Measurements from ENCODE around the gene FSIP1. TPM values are rescaled to one million over a fixed set of nuclear protein-coding genes. Genes with fewer than 3 reads are reported as not detected.

Gene FSIP1
- total RNA-seq, 3 donors from 2014 or later = 4.1 to 12.1 (median 5.1) TPM

DNA sequence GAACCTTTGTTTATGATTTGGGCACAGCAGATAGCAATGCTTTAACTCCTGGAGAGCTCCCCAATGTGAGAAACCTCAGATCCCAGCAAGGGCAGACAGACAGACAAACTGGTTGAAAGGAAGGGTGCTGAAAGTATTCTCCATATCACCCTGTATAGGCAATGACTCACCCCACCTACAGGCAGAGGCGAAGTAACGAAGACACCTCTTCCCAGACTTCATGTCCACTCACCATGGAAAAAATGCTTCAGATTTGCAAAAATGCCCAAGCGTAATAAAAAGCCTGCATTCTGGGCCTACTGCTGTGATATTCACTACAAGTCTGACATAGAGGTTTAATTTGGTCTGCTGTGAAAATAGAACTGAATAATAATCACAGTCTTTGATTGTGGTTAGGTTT lies 151.3 kb downstream of the FSIP1 start:
- H3K4me3 ChIP-seq = no peak overlapping the region
- TF ChIP-seq, protein P1, sequence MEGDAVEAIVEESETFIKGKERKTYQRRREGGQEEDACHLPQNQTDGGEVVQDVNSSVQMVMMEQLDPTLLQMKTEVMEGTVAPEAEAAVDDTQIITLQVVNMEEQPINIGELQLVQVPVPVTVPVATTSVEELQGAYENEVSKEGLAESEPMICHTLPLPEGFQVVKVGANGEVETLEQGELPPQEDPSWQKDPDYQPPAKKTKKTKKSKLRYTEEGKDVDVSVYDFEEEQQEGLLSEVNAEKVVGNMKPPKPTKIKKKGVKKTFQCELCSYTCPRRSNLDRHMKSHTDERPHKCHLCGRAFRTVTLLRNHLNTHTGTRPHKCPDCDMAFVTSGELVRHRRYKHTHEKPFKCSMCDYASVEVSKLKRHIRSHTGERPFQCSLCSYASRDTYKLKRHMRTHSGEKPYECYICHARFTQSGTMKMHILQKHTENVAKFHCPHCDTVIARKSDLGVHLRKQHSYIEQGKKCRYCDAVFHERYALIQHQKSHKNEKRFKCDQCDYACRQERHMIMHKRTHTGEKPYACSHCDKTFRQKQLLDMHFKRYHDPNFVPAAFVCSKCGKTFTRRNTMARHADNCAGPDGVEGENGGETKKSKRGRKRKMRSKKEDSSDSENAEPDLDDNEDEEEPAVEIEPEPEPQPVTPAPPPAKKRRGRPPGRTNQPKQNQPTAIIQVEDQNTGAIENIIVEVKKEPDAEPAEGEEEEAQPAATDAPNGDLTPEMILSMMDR (IDR thresholded peaks at IDR 0.05) = no peak
- DNase-seq = no peak
- H3K9me3 ChIP-seq = no peaks in the 10 kb centered on the region
- no peaks in the 10 kb centered on the region for H3K36me3 ChIP-seq (ENCODE audit: low read depth)
- intact Hi-C loops (cut with DNase I, micrococcal nuclease) = no loop called here
- peaks cover 29% of the 10 kb centered on the region for H3K4me1 ChIP-seq (ENCODE audit: low read depth)
- ATAC-seq = no peak

DNA sequence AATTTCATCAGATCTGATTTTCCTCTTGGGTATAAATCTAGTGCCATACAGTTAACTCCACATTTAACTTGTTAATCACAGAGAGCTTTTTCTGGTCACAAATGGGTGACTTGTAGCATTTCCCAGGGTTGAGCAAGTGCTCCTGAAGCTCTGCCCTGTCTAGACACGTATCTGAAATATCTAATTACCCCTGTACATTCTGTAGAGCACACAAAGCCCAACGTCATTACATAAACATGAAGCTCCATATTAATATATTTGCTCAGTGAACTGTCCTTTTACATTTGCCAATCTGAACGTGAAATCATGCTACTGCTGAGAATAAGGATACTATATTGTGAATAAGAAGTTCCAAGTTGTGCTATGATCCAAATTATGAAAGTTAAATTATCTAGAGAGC lies 152.7 kb downstream of the FSIP1 start:
- no peak for DNase-seq
- Histone ChIP-seq H3K36me3 (ENCODE audit: low read depth) (no peaks in the 10 kb centered on the region), H3K4me1 (ENCODE audit: low read depth) (peaks cover 42% of the 10 kb centered on the region), H3K4me3 (no peak overlapping the region), H3K9me3 (no peaks in the 10 kb centered on the region)
- intact Hi-C loops (cut with DNase I, micrococcal nuclease) = no loop called here
- TF ChIP-seq, protein P1 (IDR thresholded peaks at IDR 0.05) = no peak
- ATAC-seq = peak; percentile 26

DNA sequence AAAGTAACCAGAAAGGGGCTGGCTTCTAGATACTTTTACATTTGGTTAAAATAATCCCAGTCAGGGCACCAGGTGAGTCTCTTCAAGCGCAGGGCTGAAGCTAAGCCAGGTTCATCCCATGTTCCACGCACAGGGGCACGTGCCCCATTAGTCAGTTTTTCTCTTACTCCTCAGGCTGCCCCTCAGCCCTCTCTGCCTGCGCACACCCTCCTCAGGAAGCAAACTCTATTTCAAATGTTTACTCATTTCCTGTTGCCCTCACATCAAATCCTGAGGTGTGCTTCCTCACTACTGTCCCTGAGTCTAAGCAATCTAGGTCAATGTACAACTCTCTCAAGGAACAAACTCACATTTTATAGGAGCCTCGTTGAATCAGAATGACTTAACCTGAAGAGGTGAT lies 153.3 kb downstream of the FSIP1 start:
- Histone ChIP-seq H3K4me3 (no peak overlapping the region), H3K36me3 (ENCODE audit: low read depth) (no peaks in the 10 kb centered on the region), H3K9me3 (no peaks in the 10 kb centered on the region), H3K4me1 (ENCODE audit: low read depth) (peaks cover 46% of the 10 kb centered on the region)
- peak; percentile 87 for ATAC-seq
- intact Hi-C loops (cut with DNase I, micrococcal nuclease) = no loop called here
- TF ChIP-seq, protein P1 (IDR thresholded peaks at IDR 0.05) = no peak
- peak; percentile 68 to 74 (median 71) for DNase-seq

DNA sequence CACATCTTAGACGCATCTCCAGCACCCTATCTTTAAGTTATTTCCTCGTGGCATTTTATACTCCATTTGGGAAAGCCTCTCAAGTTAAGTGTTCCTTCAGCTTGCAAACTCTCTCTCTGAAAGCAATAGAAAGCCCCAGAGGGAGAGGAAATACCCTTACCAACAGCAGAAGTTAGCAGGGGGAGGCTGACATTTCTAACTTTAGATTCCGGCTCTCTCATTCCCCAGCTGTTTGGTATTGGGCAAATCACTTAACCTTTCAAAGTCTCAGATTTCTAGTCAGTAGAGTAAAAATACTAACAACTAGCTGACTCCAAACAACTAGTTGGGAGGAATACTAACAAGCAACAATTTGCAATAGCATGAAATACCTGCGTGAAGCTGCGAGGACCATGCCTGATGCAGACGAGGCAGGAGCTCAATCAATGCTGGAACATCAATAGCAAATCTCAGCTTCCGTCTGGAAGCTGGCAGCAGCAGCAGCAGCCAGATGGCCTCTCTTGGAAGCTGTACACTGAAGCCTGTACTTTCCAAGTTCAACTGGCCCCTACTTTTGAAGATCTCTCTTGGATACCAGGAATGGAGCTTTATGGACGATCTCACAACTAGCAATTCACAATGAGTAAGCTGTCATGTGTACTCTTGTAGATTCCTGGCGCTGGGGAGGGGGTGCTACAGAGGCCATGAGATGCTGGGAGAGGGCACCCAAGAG lies 153.9 kb downstream of the FSIP1 start:
- TF ChIP-seq, protein P1 (IDR thresholded peaks at IDR 0.05) = no peak
- ATAC-seq (no peak), DNase-seq (peak in 1 of 3 donors; percentile 33)
- peaks cover 52% of the 10 kb centered on the region for H3K4me1 ChIP-seq (ENCODE audit: low read depth)
- H3K36me3 ChIP-seq (ENCODE audit: low read depth) = no peaks in the 10 kb centered on the region
- H3K4me3 ChIP-seq = no peak overlapping the region
- no peaks in the 10 kb centered on the region for H3K9me3 ChIP-seq
- intact Hi-C loops (cut with DNase I, micrococcal nuclease) = no loop called here

DNA sequence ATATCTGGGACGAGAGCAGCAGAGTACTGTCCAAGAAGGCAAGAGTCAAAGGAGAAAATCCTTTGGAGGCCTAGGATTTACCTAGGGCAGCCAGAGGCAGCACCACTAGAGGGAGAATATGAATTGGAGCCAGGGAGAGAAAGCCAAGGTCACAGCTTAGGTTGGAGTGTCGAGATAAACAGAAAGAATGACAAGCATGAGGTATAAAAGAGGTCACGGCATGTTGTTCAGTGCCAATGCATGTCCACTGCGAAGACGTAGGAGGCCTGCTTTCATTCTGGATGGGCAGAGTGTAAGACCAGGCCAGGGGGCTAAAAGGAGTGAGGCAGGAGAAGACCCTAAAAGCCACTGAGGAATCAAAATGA lies 154.5 kb downstream of the FSIP1 start:
- no peak for ATAC-seq

More for the DNA sequence above, 154.5 kb downstream of the FSIP1 start:
- DNase-seq = no peak
- Histone ChIP-seq H3K4me3 (no peak overlapping the region), H3K4me1 (ENCODE audit: low read depth) (peaks cover 52% of the 10 kb centered on the region), H3K36me3 (ENCODE audit: low read depth) (no peaks in the 10 kb centered on the region), H3K9me3 (no peaks in the 10 kb centered on the region)
- intact Hi-C loops (cut with DNase I, micrococcal nuclease) = no loop called here
- TF ChIP-seq, protein P1 (IDR thresholded peaks at IDR 0.05) = no peak

Data from mucosa of descending colon (tissue), 3 donors.